HEK293 (cell line): Measurements from ENCODE around the gene HEBP2.
A peak's percentile ranks its signal among the peaks of the same experiment; 100 is the strongest.

ENCODE experiments used
- CTCF ChIA-PET: fragments of 350-600 bp; formaldehyde crosslinking; extraction: SDS; loops from one replicate; lab custom pipeline; 2021; ENCODE audit warnings: antibody characterized with exemption; lab: Yijun Ruan, JAX
- POLR2A ChIA-PET: fragments of 300-600 bp; formaldehyde crosslinking; extraction: SDS; loops from one replicate; lab custom pipeline; 2020; ENCODE audit warnings: antibody characterized with exemption, inconsistent platforms; lab: Yijun Ruan, JAX
- H3K27ac ChIP-seq: fragments of 200-500 bp; sonication (Bioruptor generic); 2 replicates; pipeline ENCODE4 v1.5.1; 2014; ENCODE audit warnings: low read depth, low read length, control low read depth, inconsistent platforms; ENCODE audit errors: extremely low read depth
- H3K36me3 ChIP-seq, 2 experiments: fragments of 200-500 bp in 1 of 2; sonication (Bioruptor generic) in 1 of 2; 1 replicate in 1 of 2; 2 replicates in 1 of 2; pipeline ENCODE4 v1.5.1; 2014 to 2017; ENCODE audit warnings: inconsistent platforms in 2 of 2, low read length in 2 of 2; ENCODE audit not compliant: control insufficient read depth in 2 of 2, insufficient read depth in 1 of 2
- H3K4me1 ChIP-seq: fragments of 200-500 bp; sonication (Bioruptor generic); 2 replicates; pipeline ENCODE4 v1.5.1; 2014; ENCODE audit warnings: mild to moderate bottlenecking, low read length, inconsistent platforms; ENCODE audit not compliant: control insufficient read depth, insufficient read depth
- H3K4me3 ChIP-seq: 2 replicates; pipeline ENCODE4 v1.5.1; 2011; ENCODE audit warnings: low read depth, mild to moderate bottlenecking, control low read depth, low read length, moderate library complexity
- H3K9me3 ChIP-seq: fragments of 200-500 bp; sonication (Bioruptor generic); 2 replicates; pipeline ENCODE4 v1.5.1; 2014; ENCODE audit warnings: low read depth, low read length, inconsistent platforms; ENCODE audit not compliant: control insufficient read depth, insufficient read depth
- GFI1B ChIP-seq: fragments of 450-650 bp; formaldehyde crosslinking; IDR thresholded peaks from 2 replicates; pipeline ENCODE4 v1.5.1; 2016; ENCODE audit warnings: missing biosample characterization, missing genetic modification characterization
- KLF10 ChIP-seq: fragments of 450-650 bp; IDR thresholded peaks from 2 replicates; pipeline ENCODE4 v1.5.1; 2018; ENCODE audit warnings: missing biosample characterization, mild to moderate bottlenecking, missing genetic modification characterization
- SP7 ChIP-seq: fragments of 450-650 bp; formaldehyde crosslinking; IDR thresholded peaks from 2 replicates; pipeline ENCODE4 v1.5.1; 2016; ENCODE audit warnings: missing biosample characterization, missing genetic modification characterization
- WT1 ChIP-seq: fragments of 450-650 bp; formaldehyde crosslinking; IDR thresholded peaks from 2 replicates; pipeline ENCODE4 v1.5.1; 2016; ENCODE audit warnings: missing biosample characterization, missing genetic modification characterization
- ZBTB17 ChIP-seq: fragments of 450-650 bp; formaldehyde crosslinking; IDR thresholded peaks from 2 replicates; pipeline ENCODE4 v1.5.1; 2016; ENCODE audit warnings: missing biosample characterization, missing genetic modification characterization
- ZBTB7A ChIP-seq: fragments of 450-650 bp; formaldehyde crosslinking; IDR thresholded peaks from 2 replicates; pipeline ENCODE4 v1.5.1; 2016; ENCODE audit warnings: low read depth, missing biosample characterization, missing genetic modification characterization
- ZNF292 ChIP-seq: fragments of 450-650 bp; formaldehyde crosslinking; IDR thresholded peaks from 2 replicates; pipeline ENCODE4 v1.5.1; 2016; ENCODE audit warnings: low read depth, missing biosample characterization, missing genetic modification characterization, borderline replicate concordance
- ZNF529 ChIP-seq: fragments of 450-650 bp; formaldehyde crosslinking; IDR thresholded peaks from 2 replicates; pipeline ENCODE4 v1.5.1; 2017; ENCODE audit warnings: missing genetic modification characterization, missing biosample characterization; ENCODE audit not compliant: insufficient replicate concordance
- ZNF561 ChIP-seq: fragments of 450-650 bp; IDR thresholded peaks from 2 replicates; pipeline ENCODE4 v1.5.1; 2018; ENCODE audit warnings: missing biosample characterization, missing genetic modification characterization, borderline replicate concordance
- ZNF626 ChIP-seq: fragments of 450-650 bp; sonication (Bioruptor Pico); formaldehyde crosslinking; IDR thresholded peaks from 2 replicates; pipeline ENCODE4 v1.5.1; 2018; ENCODE audit warnings: missing biosample characterization, missing genetic modification characterization, inconsistent platforms
- ZNF707 ChIP-seq: fragments of 450-650 bp; formaldehyde crosslinking; IDR thresholded peaks from 2 replicates; pipeline ENCODE4 v1.5.1; 2016; ENCODE audit warnings: missing biosample characterization, missing genetic modification characterization
- TF ChIP-seq, protein P1 (sequence below): fragments of 450-650 bp; formaldehyde crosslinking; IDR thresholded peaks from 2 replicates; pipeline ENCODE4 v1.5.1; 2017; ENCODE audit warnings: missing biosample characterization, missing genetic modification characterization
- TF ChIP-seq, protein P2 (sequence below): fragments of 450-650 bp; formaldehyde crosslinking; IDR thresholded peaks from 2 replicates; pipeline ENCODE4 v1.5.1; 2017; ENCODE audit warnings: missing biosample characterization, missing genetic modification characterization
- TF ChIP-seq, protein P3 (sequence below): fragments of 450-650 bp; formaldehyde crosslinking; IDR thresholded peaks from 2 replicates; pipeline ENCODE4 v1.5.1; 2016; ENCODE audit warnings: missing biosample characterization, missing genetic modification characterization

The HEBP2 gene

DNA sequence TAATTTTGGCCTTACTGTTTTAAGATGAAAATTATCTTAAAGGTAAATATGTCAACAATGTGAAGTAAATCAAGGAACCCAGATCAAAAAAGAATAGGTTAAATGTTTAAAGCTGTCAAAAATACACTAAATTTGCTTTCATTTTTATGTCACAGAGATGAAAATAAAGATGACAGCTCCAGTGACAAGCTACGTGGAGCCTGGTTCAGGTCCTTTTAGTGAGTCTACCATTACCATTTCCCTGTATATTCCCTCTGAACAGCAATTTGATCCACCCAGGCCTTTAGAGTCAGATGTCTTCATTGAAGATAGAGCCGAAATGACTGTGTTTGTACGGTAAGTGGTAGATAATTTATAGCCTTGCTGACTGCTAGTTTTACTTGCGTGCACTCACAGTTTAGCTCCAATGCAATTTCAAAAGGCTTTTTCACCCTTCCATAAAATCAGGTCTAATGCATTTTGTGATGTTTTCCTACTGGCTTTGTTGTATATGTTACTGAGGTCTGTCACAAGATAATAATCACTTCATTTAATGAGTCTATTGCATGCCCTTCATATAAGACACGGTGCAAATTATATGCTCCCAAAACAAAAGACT is 1.9 kb downstream of the HEBP2 start (continued):
- TF ChIP-seq SP7 (tag by site-specific recombination), result peak; percentile 96
- no peak for TF ChIP-seq ZNF707
- TF ChIP-seq, protein P1, sequence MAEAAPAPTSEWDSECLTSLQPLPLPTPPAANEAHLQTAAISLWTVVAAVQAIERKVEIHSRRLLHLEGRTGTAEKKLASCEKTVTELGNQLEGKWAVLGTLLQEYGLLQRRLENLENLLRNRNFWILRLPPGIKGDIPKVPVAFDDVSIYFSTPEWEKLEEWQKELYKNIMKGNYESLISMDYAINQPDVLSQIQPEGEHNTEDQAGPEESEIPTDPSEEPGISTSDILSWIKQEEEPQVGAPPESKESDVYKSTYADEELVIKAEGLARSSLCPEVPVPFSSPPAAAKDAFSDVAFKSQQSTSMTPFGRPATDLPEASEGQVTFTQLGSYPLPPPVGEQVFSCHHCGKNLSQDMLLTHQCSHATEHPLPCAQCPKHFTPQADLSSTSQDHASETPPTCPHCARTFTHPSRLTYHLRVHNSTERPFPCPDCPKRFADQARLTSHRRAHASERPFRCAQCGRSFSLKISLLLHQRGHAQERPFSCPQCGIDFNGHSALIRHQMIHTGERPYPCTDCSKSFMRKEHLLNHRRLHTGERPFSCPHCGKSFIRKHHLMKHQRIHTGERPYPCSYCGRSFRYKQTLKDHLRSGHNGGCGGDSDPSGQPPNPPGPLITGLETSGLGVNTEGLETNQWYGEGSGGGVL, result no peak
- TF ChIP-seq WT1 (tag by site-specific recombination), result no peak
- TF ChIP-seq, protein P2, sequence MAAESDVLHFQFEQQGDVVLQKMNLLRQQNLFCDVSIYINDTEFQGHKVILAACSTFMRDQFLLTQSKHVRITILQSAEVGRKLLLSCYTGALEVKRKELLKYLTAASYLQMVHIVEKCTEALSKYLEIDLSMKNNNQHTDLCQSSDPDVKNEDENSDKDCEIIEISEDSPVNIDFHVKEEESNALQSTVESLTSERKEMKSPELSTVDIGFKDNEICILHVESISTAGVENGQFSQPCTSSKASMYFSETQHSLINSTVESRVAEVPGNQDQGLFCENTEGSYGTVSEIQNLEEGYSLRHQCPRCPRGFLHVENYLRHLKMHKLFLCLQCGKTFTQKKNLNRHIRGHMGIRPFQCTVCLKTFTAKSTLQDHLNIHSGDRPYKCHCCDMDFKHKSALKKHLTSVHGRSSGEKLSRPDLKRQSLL (tag by site-specific recombination), result 0 out of 2 replicates have a peak, but pooled peaks have one; percentile 49

DNA sequence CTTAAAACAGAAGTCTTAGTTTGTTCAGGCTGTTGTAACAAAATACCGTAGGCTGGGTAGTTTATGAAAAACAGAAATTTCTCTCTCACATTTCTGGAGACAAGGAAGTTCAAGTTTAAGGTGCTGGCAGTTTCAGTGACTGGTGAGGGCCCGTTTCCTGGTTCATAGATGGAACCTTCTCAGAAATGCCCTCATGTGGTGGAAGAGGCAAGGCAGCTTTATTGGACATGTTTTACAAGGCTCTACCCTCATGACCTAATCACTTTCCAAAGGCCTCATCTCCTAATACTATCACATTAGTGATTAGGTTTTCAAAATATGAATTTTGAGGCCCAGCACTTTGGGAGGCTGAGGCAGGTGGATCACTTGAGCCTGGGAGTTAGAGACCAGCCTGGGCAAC is 2.4 kb downstream of the HEBP2 start:
- Histone ChIP-seq H3K9me3 (no peaks in the 10 kb centered on the region), H3K4me3 (no peak overlapping the region), H3K36me3 (peaks cover 36 to 54% of the 10 kb centered on the region in 2 experiments), H3K4me1 (peaks cover 13% of the 10 kb centered on the region), H3K27ac (peak overlapping the region; percentile 27; the same call in 1 of the 2 replicates)
- no peak for TF ChIP-seq ZNF626
- no peak for TF ChIP-seq ZBTB17
- POLR2A ChIA-PET, result no interaction called here
- CTCF ChIA-PET, result interaction anchor here (0.8 to 3.2 kb wide), 2 partner anchors 287 to 291 kb away, joined by 3 to 26 read pairs; no protein-coding TSS in a partner anchor

DNA sequence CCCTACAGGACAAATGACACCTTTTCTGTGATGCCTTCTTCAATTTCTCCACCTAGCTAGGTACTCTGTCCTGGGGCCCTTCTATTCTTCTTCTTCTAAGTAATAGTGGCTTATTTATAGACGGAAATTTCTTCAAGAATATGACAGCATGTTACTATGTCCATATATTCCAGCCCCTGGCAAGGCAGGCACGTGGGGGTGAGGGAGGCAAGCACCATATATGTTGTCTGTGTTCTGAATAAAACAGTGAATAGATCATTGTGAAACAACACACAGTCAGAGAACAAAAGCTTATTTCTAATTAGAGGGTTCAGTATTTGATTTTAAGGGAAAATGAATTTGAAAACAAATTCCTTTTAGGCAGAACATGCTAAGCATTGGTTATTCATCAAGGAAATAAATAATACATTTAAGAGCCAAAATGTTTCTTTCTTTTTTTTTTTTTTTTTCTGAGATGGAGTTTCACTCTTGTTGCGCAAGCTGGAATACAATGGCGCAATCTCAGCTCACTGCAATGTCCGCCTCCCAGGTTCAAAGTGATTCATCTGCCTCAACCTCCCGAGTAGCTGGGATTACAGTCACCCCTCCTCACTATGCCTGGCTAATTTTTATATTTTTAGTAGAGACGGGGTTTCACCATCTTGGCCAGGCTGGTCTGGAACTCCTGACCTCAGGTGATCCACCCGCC is 6.2 kb downstream of the HEBP2 start:
- H3K4me3 ChIP-seq, result no peak overlapping the region
- ChIA-PET CTCF (interaction anchor here (1.4 to 1.8 kb wide), 2 partner anchors 178 to 294 kb away, joined by 4 to 8 read pairs; no protein-coding TSS in a partner anchor), POLR2A (no interaction called here)
- H3K4me1 ChIP-seq, result peaks cover 9% of the 10 kb centered on the region
- no peaks in the 10 kb centered on the region for H3K9me3 ChIP-seq
- no peak overlapping the region for H3K27ac ChIP-seq
- H3K36me3 ChIP-seq, result peaks cover 55 to 90% of the 10 kb centered on the region in 2 experiments
- TF ChIP-seq, protein P3, sequence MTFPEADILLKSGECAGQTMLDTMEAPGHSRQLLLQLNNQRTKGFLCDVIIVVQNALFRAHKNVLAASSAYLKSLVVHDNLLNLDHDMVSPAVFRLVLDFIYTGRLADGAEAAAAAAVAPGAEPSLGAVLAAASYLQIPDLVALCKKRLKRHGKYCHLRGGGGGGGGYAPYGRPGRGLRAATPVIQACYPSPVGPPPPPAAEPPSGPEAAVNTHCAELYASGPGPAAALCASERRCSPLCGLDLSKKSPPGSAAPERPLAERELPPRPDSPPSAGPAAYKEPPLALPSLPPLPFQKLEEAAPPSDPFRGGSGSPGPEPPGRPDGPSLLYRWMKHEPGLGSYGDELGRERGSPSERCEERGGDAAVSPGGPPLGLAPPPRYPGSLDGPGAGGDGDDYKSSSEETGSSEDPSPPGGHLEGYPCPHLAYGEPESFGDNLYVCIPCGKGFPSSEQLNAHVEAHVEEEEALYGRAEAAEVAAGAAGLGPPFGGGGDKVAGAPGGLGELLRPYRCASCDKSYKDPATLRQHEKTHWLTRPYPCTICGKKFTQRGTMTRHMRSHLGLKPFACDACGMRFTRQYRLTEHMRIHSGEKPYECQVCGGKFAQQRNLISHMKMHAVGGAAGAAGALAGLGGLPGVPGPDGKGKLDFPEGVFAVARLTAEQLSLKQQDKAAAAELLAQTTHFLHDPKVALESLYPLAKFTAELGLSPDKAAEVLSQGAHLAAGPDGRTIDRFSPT (tag by site-specific recombination), result no peak
- no peak for TF ChIP-seq ZNF561 (tag by site-specific recombination)
- no peak for TF ChIP-seq ZNF292 (tag by site-specific recombination)
- no peak for TF ChIP-seq ZNF529 (tag by site-specific recombination)
- TF ChIP-seq ZBTB7A (tag by site-specific recombination), result no peak
- TF ChIP-seq KLF10 (tag by site-specific recombination), result no peak
- TF ChIP-seq GFI1B, result no peak
